Tibial nerve (tissue), 4 donors: ENCODE data around the gene MTA3.

ENCODE experiments used
- CTCF ChIP-seq, 5 experiments: fragments of 200-600 bp in 3 of 5; fragments of 450-650 bp in 2 of 5; sonication (generic) in 3 of 5; IDR thresholded peaks; one replicate each; pipeline ENCODE4 v1.5.1; 2016 to 2019; ENCODE audit warnings: antibody characterized with exemption in 5 of 5, mild to moderate bottlenecking in 3 of 5, moderate library complexity in 2 of 5
- EP300 ChIP-seq, 2 donors: sonication (generic); formaldehyde crosslinking; IDR thresholded peaks; one replicate each; pipeline ENCODE4 v1.6.1; 2017; ENCODE audit warnings: antibody characterized with exemption in 2 of 2, mild to moderate bottlenecking in 1 of 2
- POLR2A ChIP-seq, 2 donors: fragments of 450-650 bp; IDR thresholded peaks; one replicate each; pipeline ENCODE4 v1.6.1; 2017; ENCODE audit warnings: antibody characterized with exemption in 2 of 2, mild to moderate bottlenecking in 2 of 2, moderate library complexity in 2 of 2

GRCh38 chr2:42698940-42699339 lies 130.5 kb downstream of the MTA3 start:
- TF ChIP-seq POLR2A (IDR thresholded peaks at IDR 0.05) = no peak
- TF ChIP-seq CTCF (IDR thresholded peaks at IDR 0.05) = no peak
- TF ChIP-seq EP300 (IDR thresholded peaks at IDR 0.05) = no peak
